Adrenal gland (tissue), 12 donors: Measurements from ENCODE around the gene ADAMTS19. TPM values are rescaled to one million over a fixed set of nuclear protein-coding genes. Genes with fewer than 3 reads are reported as not detected.

Experiments used
- DNase-seq, 7 donors: peaks; one replicate each; pipeline ENCODE4 v3.0.0-alpha.2; 2019 to 2020
- H3K27ac ChIP-seq, 5 donors: fragments of 200-600 bp; sonication (generic) in 4 of 5; 1 replicate in 3 of 5; 2 replicates in 2 of 5; pipeline versions ENCODE4 v1.5.1 to v1.8.0; 2016 to 2020; ENCODE audit warnings: mild to moderate bottlenecking in 1 of 5
- H3K27me3 ChIP-seq: fragments of 200-600 bp; 2 replicates; pipeline ENCODE4 v1.8.0; 2021
- H3K36me3 ChIP-seq, 2 donors: fragments of 200-600 bp; replicated peaks in 1 of 2; 1 replicate in 1 of 2; 2 replicates in 1 of 2; pipeline versions ENCODE4 v1.5.1 to v1.8.0; 2018 to 2022
- H3K4me1 ChIP-seq, 2 donors: fragments of 200-600 bp; replicated peaks in 1 of 2; 1 replicate in 1 of 2; 2 replicates in 1 of 2; pipeline versions ENCODE4 v1.5.1 to v1.8.0; 2018 to 2021
- H3K4me3 ChIP-seq, 4 donors: fragments of 200-600 bp; sonication (generic) in 3 of 4; one replicate each; pipeline ENCODE4 v1.5.1; 2016 to 2018
- H3K9me3 ChIP-seq, 3 donors: fragments of 200-600 bp; sonication (generic) in 1 of 3; replicated peaks in 1 of 3; 1 replicate in 2 of 3; 2 replicates in 1 of 3; pipeline versions ENCODE4 v1.5.1 to v1.8.0; 2016 to 2021
- POLR2A ChIP-seq, 2 donors: fragments of 450-650 bp; IDR thresholded peaks; one replicate each; pipeline ENCODE4 v1.6.1; 2017; ENCODE audit warnings: antibody characterized with exemption in 2 of 2, mild to moderate bottlenecking in 2 of 2, moderate library complexity in 1 of 2
- WGBS, 4 donors: extraction: QIAGEN DNeasy Blood & Tissue Kit in 2 of 4; methylation state at CpG; one replicate each; pipeline versions ENCODE4 v1.1.5 to v1.1.7; 2013 to 2017; 5-methylcytosine and 5-hydroxymethylcytosine counted together
- intact Hi-C, 2 donors: fragments of 100-400 bp; cut with DNase I; formaldehyde crosslinking; loops; one replicate each; pipeline versions ENCODE4 v1.14.1 to v1.15.0; 2022 to 2023
- polyA plus RNA-seq, 3 donors: library from polyadenylated mRNA; stranded (reverse); fragments of 200-250 nt in 2 of 3; fragments of 350-450 nt in 1 of 3; fragmentation: Illumina TruSeq in 1 of 3; extraction: RNeasy Lipid Tissue Mini Kit (QIAGEN cat#74804) in 1 of 3; gene quantifications; one replicate each; pipeline ENCODE4 v1.2.3, GENCODE V29; 2013 to 2014
- total RNA-seq, 9 donors: library from RNA; depleted of rRNA in 4 of 9; stranded (reverse); fragments of >200 nt in 4 of 9; fragments of 120-200 nt in 1 of 9; fragmentation: NEBNext Ultra II Directional in 1 of 9; extraction: Animal tissue kit (Norgen Biotek cat#: 25700) in 1 of 9; gene quantifications; one replicate each; pipeline versions ENCODE4 v1.1.0 to v1.2.4, GENCODE V29; 2013 to 2023
- TF ChIP-seq, protein P1 (sequence below), 6 experiments: fragments of 450-650 bp in 4 of 6; fragments of 200-600 bp in 2 of 6; sonication (generic) in 1 of 6; IDR thresholded peaks; 1 replicate in 5 of 6; 2 replicates in 1 of 6; pipeline versions ENCODE4 v1.5.1 to v1.8.0; 2016 to 2021; ENCODE audit warnings: antibody characterized with exemption in 6 of 6, mild to moderate bottlenecking in 2 of 6, moderate library complexity in 1 of 6
- donor health status: healthy with polysubstance abuse.
- donor health status: Bipolar disorder and iron deficiency.
- donor health status: DM: yes; HTN: yes; CAD: no.
- donor health status: DM: no; HTN: no; CAD: no.
- donor health status: DM: no; HTN: no; CAD: no.
- donor health status: DM: yes; HTN: yes; CAD: no.

The ADAMTS19 gene
- total and polyA plus RNA-seq, 12 donors = 0.14 to 32.9 (median 0.91) TPM; not detected in 3

DNA sequence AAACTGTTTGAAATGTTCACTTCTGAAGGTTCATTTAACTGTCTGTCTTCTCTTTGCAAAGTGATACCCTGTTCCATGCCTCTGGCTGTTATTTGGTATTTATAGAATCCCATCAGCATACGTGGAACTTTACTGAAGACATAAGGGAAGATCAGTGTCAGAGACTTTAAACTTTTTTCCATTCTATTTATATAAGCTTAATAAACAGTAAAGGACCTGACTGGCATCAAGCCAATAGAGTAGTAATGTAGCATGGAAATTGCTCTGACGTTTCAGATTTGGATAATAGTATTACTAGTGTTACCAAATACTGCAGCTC, 192.9 kb downstream of the ADAMTS19 start:
- no peaks in the 10 kb centered on the region for H3K36me3 ChIP-seq
- 34 to 42% (median 38%) methylated on average over 2 of the region's 2 CpGs for WGBS, 4 donors
- no peak for TF ChIP-seq POLR2A (IDR thresholded peaks at IDR 0.05)
- TF ChIP-seq, protein P1, sequence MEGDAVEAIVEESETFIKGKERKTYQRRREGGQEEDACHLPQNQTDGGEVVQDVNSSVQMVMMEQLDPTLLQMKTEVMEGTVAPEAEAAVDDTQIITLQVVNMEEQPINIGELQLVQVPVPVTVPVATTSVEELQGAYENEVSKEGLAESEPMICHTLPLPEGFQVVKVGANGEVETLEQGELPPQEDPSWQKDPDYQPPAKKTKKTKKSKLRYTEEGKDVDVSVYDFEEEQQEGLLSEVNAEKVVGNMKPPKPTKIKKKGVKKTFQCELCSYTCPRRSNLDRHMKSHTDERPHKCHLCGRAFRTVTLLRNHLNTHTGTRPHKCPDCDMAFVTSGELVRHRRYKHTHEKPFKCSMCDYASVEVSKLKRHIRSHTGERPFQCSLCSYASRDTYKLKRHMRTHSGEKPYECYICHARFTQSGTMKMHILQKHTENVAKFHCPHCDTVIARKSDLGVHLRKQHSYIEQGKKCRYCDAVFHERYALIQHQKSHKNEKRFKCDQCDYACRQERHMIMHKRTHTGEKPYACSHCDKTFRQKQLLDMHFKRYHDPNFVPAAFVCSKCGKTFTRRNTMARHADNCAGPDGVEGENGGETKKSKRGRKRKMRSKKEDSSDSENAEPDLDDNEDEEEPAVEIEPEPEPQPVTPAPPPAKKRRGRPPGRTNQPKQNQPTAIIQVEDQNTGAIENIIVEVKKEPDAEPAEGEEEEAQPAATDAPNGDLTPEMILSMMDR (IDR thresholded peaks at IDR 0.05) = no peak
- intact Hi-C loops = no loop called here
- no peak for DNase-seq
- H3K27ac ChIP-seq = no peak overlapping the region
- no peak overlapping the region for H3K4me3 ChIP-seq
- H3K27me3 ChIP-seq = no peaks in the 10 kb centered on the region
- H3K4me1 ChIP-seq = no peaks in the 10 kb centered on the region
- H3K9me3 ChIP-seq = no peaks in the 10 kb centered on the region

DNA sequence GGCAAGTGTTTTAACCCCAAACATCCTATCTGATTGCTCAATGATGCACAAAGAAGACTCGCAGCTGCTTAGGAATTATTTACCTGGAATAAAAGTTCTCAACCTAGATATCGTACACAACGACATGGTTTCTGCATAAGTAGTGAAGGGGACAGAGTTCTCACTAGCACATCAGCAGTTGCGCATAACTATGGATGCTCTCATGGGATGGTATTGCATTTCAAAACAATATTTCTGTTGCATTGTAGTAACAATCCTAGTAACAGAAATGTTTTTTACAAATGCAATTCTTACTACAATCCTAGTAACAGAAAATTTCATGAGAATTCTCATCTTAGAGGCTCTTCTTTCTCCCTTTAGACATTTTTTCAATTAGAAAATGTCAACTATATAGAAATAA, 193.3 kb downstream of the ADAMTS19 start:
- H3K36me3 ChIP-seq = no peaks in the 10 kb centered on the region
- 85 to 89% (median 88%) methylated on average over 4 of the region's 4 CpGs for WGBS, 4 donors
- intact Hi-C loops = no loop called here
- H3K4me1 ChIP-seq = no peaks in the 10 kb centered on the region
- no peak for DNase-seq
- H3K27ac ChIP-seq = no peak overlapping the region
- no peak overlapping the region for H3K4me3 ChIP-seq
- no peaks in the 10 kb centered on the region for H3K27me3 ChIP-seq
- no peak for TF ChIP-seq POLR2A (IDR thresholded peaks at IDR 0.05)
- TF ChIP-seq, protein P1 (IDR thresholded peaks at IDR 0.05) = no peak
- no peaks in the 10 kb centered on the region for H3K9me3 ChIP-seq

DNA sequence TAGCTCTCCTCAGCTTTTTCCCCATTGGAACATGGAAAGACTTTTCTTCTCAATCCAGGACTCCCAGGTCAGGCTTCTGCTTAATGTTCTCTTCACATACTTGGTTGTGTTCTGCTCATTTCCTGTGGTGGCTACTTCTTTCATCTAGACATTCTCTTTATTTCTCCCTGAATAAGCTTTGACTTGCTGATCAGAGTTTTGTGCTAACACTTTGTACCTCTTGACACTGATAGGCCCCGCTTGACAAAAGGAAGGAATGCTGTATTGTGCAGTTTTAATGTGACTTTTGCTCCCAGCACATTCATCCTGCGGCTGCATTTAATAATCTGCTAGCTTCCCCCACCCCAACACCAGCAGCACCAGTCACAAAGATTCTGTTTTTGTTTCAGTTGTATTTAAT, 196.9 kb downstream of the ADAMTS19 start:
- TF ChIP-seq, protein P1 (IDR thresholded peaks at IDR 0.05) = no peak
- no peak for TF ChIP-seq POLR2A (IDR thresholded peaks at IDR 0.05)
- WGBS, 4 donors = 79 to 90% (median 88%) methylated on average over 2 of the region's 2 CpGs
- H3K27ac ChIP-seq = no peak overlapping the region
- intact Hi-C loops = no loop called here
- H3K4me1 ChIP-seq = no peaks in the 10 kb centered on the region
- no peaks in the 10 kb centered on the region for H3K27me3 ChIP-seq
- H3K9me3 ChIP-seq = no peaks in the 10 kb centered on the region
- H3K4me3 ChIP-seq = no peak overlapping the region
- no peak for DNase-seq
- H3K36me3 ChIP-seq = no peaks in the 10 kb centered on the region

GRCh38 chr5:129658801-129659200, 198.7 kb downstream of the ADAMTS19 start:
- Histone ChIP-seq H3K9me3 (no peaks in the 10 kb centered on the region), H3K4me3 (no peak overlapping the region), H3K4me1 (no peaks in the 10 kb centered on the region), H3K36me3 (no peaks in the 10 kb centered on the region), H3K27ac (peak overlapping the region in 1 of 5 donors; percentile 8), H3K27me3 (no peaks in the 10 kb centered on the region)
- DNase-seq = no peak
- intact Hi-C loops = no loop called here
- TF ChIP-seq POLR2A (IDR thresholded peaks at IDR 0.05) = no peak
- TF ChIP-seq, protein P1 (IDR thresholded peaks at IDR 0.05) = no peak
- 49 to 66% (median 59%) methylated on average over 1 of the region's 1 CpG for WGBS, 4 donors
